H4 (cell line): ENCODE measurements around the gene ZNF345. TPM values are rescaled to one million over a fixed set of nuclear protein-coding genes. Genes with fewer than 3 reads are reported as not detected.

ENCODE experiments used
- DNase-seq: peaks from one replicate; pipeline ENCODE4 v3.0.0-alpha.2; 2015; ENCODE audit warnings: low spot score
- total RNA-seq: library from RNA; depleted of rRNA; stranded (reverse); fragments of >200 nt; shearing (Covaris generic); gene quantifications from 2 replicates; pipeline ENCODE4 v1.2.3, GENCODE V29; 2014; rRNA removed

Gene ZNF345
- total RNA-seq, result 0.08 and 0.64 TPM in 2 replicates

DNA sequence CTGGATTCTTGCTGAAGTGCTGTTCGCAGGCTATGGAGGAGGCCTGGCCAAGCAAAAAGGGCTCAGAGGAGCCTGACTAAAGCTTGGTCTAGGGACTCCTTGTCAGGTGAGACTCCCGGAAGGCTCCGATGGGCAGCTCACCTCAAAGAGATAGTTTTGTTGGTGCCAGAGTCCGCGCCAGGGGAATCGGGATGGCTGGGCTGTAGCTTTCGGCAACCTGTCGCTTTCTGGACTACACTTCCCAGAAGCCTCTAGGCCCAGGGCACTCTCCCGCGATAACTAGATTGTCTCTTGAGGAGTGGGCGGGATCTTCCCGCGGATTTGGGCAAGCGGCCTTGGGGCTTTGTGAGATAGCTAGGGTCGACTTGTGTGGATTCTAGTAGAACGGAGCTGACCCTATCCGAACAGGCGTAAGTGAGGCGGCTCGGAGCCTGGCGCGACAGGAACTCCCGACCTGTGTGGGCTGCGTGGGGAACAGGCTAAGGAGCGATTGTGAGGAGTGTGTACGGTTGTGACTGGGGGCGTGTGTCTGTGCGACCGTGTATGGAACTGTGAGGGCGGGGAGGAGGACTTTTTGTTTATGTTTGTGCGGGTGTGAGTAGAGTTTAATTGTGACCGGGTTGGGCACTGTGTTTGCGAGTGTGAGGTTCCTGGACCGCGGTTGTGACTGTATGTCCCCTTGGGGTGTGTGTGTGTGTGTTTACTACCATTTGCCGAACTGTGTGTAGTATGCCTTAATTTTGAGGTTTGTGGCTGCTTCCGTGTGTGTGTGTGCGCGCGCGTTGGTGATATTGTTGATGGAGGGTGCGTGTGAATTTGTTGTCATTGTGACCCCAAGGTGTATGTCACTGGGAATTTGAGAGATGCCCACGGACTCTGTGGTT lies at the start of gene ZNF345:
ZNF345 (plus strand) TSS at position 318 of the 884 bp plus-strand sequence. CDS start 25,955 bp downstream, outside the sequence.
- peak; percentile 22 for DNase-seq

DNA sequence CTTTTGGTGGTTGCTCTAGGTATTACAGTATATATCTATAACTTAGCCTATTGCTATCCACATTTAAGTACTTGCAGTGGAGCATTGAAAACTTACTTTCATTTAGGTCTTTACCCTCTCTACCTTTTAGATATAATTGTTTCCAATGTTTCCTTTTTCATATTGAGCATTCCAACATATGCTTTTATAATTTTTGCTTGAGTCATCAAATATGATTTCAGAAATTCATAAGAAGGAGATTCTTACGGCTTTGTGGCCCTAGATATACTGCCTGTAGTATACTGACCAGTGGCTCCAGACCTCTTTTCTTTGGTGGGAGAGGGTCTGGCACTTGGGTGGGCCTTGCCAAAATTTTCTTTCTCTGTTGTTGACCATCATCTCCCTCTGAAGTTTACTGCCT lies 45.3 kb upstream of the ZNF345 start:
- DNase-seq, result no peak

DNA sequence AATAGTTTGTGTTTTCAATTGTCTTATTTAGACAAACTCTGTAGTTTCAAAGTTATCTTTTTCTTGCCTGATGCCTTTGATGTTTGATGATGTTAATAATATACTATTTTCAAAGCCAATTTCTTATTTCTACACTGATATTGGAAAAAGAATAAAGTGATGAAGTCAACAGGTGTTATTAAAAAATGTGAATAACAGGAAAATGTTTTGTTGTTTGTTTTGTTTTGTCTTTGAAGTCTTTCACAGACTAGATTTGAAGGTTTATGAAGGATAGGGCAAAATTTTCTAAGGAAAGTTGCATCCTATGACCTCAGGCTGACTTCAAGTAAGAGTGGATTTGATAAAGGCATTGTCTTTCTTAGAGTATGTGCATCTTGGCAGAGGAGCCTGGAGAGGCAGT lies 43.6 kb upstream of the ZNF345 start:
- DNase-seq, result no peak

DNA sequence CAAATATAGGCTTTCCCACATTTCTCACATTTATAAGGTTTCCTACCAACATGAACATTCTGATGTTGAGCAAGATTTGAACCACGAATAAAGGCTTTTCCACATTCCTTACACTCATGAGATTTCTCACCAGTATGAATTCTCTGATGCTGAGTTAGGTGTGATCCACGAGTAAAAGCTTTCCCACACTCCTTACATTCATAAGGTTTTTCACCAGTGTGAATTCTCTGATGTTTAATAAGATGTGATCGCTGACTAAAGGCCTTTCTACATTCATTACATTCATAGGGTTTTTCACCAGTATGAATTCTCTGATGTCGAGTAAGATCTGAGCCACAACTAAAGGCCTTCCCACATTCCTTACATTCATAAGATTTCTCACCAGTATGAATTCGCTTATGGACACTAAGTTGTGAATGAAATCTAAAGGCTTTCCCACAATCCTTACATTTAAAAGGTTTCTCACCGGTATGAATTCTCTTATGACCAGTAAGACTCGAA lies 31.5 kb upstream of the ZNF345 start:
- no peak for DNase-seq

DNA sequence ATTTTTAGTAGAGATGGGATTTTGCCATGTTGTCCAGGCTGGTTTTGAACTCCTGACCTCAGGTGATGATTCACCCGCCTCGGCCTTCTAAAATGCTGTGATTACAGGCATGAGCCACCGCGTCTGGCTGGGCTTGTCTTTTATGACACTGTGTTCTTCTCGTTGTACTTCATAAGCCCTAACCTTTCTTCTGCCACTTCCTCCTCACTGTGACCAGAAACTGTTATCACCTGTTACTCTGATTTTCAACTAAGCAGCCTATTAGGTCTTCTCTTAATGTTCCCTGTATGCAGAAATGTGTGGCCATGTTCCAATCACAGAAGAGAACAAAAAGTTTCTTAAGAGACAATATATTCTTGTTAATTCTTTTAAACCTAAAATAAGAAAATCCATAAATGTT lies 28.9 kb upstream of the ZNF345 start:
- DNase-seq, result no peak

DNA sequence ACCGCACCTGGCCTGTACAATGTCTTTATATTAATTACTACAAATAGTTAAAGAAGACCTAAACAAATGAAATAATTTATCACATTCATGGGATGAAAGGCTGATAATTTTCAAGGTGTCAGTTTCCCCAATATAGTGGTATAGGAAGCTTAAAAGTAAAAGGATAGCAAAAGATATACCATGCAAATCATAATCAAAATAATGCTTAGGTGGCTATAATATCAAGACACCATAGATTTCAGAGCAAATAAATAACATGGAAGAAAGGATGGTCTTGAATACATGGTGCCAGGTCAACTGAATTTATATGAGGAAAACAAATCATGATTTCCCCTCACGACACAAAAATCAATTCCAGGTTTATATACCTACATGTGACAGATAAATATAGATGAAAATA lies 17.2 kb upstream of the ZNF345 start:
- DNase-seq, result no peak

DNA sequence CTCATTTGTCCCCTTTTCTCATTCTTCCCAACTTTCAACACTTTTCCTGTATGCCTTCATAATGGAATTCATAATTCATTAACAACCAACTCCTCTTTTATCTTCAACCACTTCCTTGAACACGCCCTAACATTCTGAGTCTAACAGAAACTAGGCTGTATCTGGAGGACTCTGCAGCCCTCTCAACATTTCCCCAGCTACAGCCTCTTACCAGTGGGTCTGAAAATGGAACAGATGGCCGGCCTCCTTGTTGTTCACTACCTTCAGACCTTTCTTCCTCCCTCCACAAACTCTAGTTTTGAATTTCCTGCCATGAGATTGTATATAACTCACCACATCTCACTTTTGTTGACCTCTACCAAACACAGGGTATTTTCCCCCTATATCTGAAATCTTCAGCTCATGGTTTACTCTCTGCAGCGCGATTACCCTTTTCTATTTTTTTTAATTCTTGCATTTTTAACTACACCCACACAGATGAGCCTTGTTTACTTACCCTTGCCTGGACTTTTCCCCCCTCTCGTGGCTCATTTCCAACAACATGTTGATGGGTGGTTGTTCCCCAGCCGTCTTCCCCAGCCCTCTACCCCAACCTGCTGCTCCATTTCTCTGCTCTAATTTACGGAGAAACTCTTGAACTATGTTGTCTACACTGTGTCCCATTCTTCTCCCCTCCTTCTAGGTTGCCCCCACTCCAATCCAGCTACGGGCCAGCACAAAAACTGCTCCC lies 13.3 kb upstream of the ZNF345 start:
- DNase-seq, result no peak

DNA sequence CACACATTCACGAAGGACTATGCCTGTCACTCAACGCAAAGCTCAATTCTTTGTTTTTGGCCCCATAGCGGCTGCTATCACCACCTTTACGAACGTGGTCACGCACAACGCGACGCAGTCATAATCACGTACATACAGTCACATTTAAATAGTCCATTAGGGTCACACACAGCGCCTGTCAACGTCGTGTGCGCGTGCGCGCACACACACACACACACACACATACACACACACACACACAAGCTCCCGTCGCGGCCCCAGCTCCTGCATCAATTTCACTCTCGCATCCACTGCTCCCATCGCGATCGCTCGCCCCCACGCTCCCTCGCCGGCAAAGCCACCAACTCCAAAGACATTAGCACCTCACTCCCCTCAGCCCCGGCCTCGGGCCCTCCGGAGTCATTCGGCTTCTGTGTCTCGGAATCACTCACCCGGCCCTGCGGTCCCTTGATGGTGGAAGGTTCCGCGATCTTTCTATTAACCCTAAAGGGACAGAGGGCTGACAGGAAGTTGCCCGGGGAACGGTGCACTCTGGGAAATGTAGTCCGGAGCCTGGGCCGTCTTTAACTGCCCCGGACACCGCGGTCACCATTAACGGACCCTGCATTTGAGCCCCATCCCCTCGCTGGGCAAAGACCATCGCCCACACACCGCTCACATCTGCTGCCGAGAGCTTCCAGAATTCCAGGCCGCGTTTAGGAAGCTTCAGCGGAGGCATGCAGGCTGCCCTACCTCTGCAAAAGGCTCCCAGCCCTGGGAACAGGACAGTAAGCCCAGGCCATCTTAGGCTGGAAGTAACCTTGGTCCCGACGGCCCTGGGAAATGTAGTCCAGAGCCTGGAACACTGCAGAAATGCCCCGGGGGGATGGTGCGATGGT lies 12.5 kb upstream of the ZNF345 start, which contains the start of gene ZNF790:
ZNF790 (minus strand) TSS at position 482 of the 878 bp plus-strand sequence. CDS start 12,768 bp downstream, outside the sequence.
- peak; percentile 3 for DNase-seq

DNA sequence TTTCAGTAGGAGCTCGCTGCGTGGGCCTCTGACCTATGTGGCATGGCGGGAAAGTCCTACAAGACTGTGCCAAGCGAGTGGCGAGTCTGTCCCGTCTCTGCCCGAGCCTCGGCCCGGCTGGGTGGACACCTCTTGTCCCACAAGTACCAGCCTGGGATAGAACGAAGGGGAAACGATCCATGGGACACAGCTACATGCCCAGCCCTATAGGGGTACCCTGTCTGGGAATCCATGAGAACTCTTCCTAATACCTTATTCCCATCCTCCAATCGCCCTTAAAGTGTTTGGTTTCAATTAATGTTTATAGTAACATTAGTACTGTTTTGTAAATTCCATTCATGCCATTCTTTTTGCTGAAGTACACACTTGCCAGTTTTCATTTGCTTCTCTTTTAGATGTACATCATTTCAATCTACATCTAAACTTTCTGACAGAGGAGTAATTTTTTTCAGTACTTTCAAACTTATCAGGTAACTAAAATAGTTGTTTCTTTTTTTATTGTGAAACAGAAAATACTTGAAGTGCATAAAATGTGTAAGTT lies 11.8 kb upstream of the ZNF345 start:
- no peak for DNase-seq

DNA sequence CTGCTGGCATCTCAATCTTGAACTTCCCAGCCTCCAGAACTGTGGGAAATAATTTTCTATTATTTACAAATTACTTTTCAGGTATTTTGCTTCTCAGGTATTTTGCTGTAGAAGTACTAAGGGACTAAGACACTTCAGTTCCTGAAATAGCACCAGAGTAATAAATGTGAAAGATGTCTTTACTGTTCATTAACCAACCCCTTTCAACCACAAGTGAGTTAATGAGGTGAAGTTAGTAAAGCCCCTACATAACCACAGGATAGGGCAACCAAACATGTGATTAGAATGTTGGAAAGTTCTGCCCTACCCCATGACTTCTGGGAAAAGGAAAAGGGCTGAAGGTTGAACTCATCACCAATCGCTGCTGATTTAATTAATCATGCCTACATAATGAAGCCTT lies 2.7 kb upstream of the ZNF345 start:
- DNase-seq, result no peak

DNA sequence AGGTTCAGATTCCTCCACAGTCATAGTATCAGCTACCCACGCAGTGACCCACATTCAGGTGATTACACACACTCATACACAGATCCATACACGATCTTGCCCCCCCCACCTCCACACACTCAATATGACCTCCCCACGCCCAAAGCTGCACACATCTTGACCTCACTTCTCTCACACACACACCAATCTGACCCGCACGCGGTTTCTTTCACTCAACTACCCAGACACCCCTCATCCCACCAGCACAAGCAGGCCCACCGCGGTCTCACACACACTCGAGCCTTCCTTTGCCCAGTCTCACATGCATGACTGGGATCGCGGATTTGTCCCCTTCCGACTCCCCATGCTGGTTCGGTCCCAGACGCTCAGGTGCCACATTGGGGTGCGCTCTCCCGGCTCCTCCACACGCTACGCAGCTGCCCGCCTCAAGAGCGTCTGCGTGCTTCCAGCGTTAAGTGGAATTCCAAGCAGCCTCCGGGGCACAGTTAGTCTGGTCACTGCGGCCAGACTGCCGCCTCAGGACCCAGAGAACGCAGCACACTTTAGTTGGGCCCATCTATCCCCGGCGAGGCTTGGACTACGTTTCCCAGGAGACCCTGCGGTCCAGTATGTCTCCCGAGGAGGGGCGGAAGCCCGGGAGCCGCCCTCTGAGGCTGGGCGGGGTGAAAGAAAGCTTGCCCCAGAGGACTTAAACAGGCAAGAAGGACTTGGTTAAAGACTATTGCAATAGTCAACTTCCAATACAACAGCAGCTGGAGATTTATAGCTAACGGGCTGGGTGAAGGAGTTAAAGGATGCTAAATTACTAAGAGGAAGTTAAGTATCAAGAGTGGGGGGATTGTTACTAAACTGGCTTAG lies 746 bp upstream of the ZNF345 start:
- no peak for DNase-seq

DNA sequence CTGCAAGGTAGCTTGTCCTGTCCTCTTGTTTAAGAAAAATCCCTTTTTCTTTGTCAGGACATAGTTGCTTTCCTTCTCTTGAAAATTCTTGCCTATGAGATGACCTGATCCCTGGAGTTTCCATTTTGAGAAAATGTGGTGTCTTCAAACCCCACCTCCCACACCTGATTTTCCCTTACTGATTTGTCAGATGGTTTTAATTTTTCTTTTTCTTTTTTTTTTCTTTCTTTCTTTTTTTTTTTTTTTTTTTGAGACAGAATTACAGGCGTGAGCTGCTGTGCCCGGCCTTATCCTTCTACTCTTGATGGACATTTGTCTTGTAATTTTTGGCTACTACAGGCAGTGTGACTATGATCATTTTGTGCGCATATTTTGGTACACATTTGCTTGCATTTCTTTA lies 1.2 kb downstream of the ZNF345 start:
- no peak for DNase-seq

DNA sequence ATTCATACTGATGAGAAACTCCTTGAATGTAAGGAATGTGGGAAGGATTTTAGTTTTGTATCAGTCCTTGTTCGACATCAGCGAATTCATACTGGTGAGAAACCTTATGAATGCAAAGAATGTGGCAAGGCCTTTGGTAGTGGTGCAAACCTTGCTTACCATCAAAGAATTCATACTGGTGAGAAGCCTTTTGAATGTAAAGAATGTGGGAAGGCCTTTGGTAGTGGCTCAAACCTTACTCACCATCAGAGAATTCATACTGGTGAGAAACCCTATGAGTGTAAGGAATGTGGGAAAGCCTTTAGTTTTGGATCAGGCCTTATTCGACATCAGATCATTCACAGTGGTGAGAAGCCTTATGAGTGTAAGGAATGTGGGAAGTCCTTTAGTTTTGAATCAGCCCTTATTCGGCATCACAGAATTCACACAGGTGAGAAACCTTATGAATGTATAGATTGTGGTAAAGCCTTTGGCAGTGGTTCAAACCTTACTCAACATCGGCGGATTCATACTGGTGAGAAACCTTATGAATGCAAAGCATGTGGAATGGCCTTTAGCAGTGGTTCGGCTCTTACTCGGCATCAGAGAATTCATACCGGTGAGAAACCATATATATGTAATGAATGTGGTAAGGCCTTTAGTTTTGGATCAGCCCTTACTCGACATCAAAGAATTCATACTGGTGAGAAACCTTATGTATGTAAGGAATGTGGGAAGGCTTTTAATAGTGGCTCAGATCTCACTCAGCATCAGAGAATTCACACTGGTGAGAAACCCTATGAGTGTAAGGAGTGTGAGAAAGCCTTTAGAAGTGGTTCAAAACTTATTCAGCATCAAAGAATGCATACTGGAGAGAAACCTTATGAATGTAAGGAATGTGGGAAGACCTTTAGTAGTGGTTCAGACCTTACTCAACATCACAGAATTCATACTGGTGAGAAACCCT lies 26.6 kb downstream of the ZNF345 start:
- DNase-seq, result no peak

DNA sequence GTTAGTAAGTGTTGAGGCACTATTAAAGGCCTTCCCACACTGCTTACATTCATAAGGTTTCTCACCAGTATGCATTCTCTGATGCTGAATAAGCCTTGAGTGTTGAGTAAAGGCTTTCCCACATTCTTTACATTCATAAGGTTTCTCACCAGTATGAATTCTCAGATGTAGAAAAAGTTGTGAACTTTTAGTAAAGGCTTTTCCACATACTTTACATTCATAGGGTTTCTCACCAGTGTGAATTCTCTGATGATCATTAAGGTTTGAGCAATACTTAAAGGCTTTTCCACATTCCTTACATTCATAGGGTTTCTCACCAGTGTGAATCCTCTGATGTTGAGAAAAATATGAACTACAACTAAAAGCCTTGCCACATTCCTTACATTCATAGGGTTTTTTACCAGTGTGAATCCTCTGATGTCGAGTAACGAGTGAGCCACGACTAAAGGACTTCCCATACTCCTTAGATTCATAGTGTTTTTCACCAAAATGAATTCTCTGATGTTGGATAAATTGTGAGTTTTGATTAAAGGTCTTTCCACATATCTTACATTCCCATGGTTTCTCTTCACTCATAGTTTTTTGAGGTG lies 41.2 kb downstream of the ZNF345 start:
- no peak for DNase-seq

DNA sequence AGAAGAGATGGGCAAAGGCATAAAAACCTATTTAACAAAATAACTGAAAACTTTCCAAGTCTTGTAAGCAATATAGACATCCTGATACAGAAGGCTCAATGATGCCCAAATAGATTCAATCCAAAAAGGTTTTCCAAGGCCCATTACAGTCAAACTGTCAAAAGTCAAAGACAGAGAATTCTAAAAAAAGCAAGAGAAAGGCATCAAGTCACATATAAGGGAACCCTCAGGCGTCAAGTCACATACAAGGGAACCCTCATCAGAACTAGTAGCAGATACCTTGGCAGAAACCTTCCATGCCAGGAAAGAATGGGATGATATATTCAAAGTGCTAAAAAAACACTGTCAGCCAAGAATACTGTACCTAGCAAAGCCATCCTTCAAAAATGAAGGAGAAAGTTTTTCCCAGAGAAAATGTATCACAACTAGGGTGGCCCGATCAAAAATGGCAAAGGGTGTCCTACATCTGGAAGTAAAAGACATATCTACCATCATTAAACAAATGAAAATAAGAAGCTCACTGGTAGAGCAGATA lies 44.2 kb downstream of the ZNF345 start:
- DNase-seq, result no peak

DNA sequence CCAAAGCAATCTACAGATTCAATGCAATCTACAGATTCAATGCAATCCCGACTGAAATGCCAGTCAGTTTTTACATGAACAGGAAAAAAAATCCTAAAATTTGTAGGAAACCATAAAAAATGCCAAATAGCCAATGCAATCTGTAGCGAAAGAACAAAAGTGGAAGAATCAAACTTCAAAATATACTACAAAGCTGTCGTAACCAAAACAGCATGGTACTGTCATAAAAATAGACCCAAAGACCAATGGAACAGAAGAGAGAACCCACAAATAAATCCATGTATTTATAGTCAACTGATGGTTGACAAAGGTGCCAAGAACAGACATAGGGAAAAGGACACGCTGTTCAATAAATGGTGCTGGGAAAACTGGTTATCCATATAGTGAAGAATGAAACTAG lies 47.7 kb downstream of the ZNF345 start:
- DNase-seq, result no peak

DNA sequence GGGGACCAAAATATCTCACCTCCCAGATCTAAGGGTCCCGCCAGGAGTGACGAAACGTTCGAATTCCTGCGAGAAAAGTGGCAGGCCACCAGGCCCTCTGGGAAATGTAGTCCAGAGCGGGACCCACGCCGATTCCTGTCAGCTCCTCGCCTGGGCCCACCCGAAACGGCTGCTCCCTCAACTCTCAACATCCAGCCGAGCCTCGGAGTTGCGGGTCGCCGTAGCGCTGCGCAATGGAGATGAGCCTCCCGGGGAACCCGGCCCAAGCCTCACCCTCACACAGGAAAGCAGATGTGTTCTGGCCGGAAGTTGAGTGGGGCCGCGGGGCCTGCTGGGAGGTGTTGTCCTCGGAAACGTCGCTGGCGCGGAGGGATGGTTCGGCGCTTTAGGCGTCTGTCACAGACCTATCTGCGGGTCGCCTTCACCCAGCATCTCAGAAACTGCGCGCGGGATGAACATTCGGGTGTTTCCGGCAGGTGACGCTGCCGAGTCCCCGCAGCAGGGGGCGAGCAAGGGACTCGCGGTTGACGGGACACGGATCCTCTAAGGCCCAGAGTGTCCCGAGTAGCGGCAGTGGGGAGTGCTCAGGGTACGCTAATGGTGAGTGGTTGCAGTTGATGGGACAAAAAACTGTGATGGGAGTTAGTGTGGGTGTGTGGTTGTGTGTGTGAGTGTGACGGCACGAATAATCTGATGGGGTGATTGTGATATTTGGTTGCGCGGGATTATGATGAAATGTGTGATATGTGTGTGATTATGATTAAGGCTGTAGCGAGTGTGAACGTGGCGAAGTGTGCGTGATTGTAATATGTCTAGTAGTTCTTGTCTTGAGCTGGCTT lies 65.5 kb downstream of the ZNF345 start, which contains the start of the genes ZNF568 and ZNF829:
ZNF568 (plus strand) TSS at position 341 of the 839 bp plus-strand sequence. CDS start 6,439 bp downstream, outside the sequence.
ZNF829 (minus strand) TSS at position 300 of the 839 bp plus-strand sequence. CDS start 1,124 bp downstream, outside the sequence.
- peak; percentile 61 for DNase-seq
